ENCODE data around the gene PRKCE. TPM values are rescaled to one million over a fixed set of nuclear protein-coding genes. Genes with fewer than 3 reads are reported as not detected.

Gene PRKCE
- total and polyA plus RNA-seq, 2 of the 8 experiments (the other 6 are each of a cell fraction or from before 2014, with no cell fraction given) = 0.54 to 2.1 TPM

GRCh38 chr2:45814488-45814887 is 163.0 kb downstream of the PRKCE start (continued):
- TF ChIP-seq CHD7 (IDR thresholded peaks at IDR 0.05; ENCODE audit: insufficient replicate concordance, low read length) = no peak
- TF ChIP-seq USF2 (IDR thresholded peaks at IDR 0.05; ENCODE audit: low read length) = no peak
- no peak for TF ChIP-seq ZNF274 (IDR thresholded peaks at IDR 0.05; ENCODE audit: borderline replicate concordance, extremely low read depth, low read length)
- no peak for TF ChIP-seq RAD21 (IDR thresholded peaks at IDR 0.05 in 1 of 2, conservative IDR thresholded peaks at IDR 0.05 in 1 of 2; ENCODE audit: low read depth in 2 of 2, low read length in 2 of 2)
- no peak for TF ChIP-seq TBP (IDR thresholded peaks at IDR 0.05; ENCODE audit: low read depth, low read length)
- TF ChIP-seq YY1 (IDR thresholded peaks at IDR 0.05; ENCODE audit: low read depth, low read length) = no peak
- no peak for TF ChIP-seq GTF2F1 (IDR thresholded peaks at IDR 0.05; ENCODE audit: borderline replicate concordance, low read depth, low read length)
- no peak for TF ChIP-seq SP1 (IDR thresholded peaks at IDR 0.05; ENCODE audit: low read depth, low read length)
- no peak for TF ChIP-seq CBX8 (IDR thresholded peaks at IDR 0.05; ENCODE audit: borderline replicate concordance, low read depth, low read length)
